C4-2B (cell line): Measurements from ENCODE around the gene IQCK.

Experiments
- ZFX ChIP-seq: fragments of 450-650 bp; IDR thresholded peaks from 2 replicates; pipeline ENCODE4 v1.6.1; 2017
- TF ChIP-seq, protein P1 (sequence below): fragments of 450-650 bp; conservative IDR thresholded peaks from 2 replicates; pipeline ENCODE4 v1.5.1; 2017; ENCODE audit warnings: mild to moderate bottlenecking

DNA sequence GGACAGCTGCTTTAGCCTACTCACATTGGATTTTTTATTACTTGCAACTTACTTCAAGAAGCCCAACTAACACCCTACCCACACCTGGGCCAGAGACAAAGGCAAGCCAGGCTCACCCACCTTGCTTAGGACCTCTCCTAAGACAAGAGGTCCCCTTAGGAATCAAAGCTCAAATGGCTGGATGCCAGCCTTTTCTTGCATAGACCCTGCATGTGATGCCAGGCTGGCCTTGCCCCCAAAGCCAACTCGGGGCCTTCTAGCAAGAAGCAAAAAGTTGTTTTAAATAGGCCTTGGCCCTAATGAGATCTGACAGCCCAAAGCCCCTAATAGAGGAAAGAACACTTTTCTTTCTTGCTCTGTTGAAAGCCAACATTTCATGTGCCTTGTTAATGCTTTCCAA is 145.9 kb downstream of the IQCK start:
- TF ChIP-seq, protein P1, sequence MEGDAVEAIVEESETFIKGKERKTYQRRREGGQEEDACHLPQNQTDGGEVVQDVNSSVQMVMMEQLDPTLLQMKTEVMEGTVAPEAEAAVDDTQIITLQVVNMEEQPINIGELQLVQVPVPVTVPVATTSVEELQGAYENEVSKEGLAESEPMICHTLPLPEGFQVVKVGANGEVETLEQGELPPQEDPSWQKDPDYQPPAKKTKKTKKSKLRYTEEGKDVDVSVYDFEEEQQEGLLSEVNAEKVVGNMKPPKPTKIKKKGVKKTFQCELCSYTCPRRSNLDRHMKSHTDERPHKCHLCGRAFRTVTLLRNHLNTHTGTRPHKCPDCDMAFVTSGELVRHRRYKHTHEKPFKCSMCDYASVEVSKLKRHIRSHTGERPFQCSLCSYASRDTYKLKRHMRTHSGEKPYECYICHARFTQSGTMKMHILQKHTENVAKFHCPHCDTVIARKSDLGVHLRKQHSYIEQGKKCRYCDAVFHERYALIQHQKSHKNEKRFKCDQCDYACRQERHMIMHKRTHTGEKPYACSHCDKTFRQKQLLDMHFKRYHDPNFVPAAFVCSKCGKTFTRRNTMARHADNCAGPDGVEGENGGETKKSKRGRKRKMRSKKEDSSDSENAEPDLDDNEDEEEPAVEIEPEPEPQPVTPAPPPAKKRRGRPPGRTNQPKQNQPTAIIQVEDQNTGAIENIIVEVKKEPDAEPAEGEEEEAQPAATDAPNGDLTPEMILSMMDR = no peak
- TF ChIP-seq ZFX = no peak
